HEK293 (cell line): ENCODE results near the gene RTRAF.

Experiments used
- FEZF1 ChIP-seq: fragments of 450-650 bp; formaldehyde crosslinking; IDR thresholded peaks from 2 replicates; pipeline ENCODE4 v1.5.1; 2016; ENCODE audit warnings: missing biosample characterization, missing genetic modification characterization
- KLF1 ChIP-seq: fragments of 450-650 bp; formaldehyde crosslinking; IDR thresholded peaks from 2 replicates; pipeline ENCODE4 v1.5.1; 2016; ENCODE audit warnings: missing biosample characterization, missing genetic modification characterization
- SP2 ChIP-seq: fragments of 450-650 bp; formaldehyde crosslinking; IDR thresholded peaks from 2 replicates; pipeline ENCODE4 v1.5.1; 2016; ENCODE audit warnings: missing biosample characterization, missing genetic modification characterization
- TCF7L2 ChIP-seq: IDR thresholded peaks from 2 replicates; pipeline ENCODE4 v1.6.1; 2011; ENCODE audit warnings: low read depth, mild to moderate bottlenecking, inconsistent platforms, low read length, moderate library complexity, borderline replicate concordance
- ZFP37 ChIP-seq: fragments of 450-650 bp; formaldehyde crosslinking; IDR thresholded peaks from 2 replicates; pipeline ENCODE4 v1.5.1; 2016; ENCODE audit warnings: missing biosample characterization, missing genetic modification characterization
- ZNF24 ChIP-seq: fragments of 450-650 bp; formaldehyde crosslinking; IDR thresholded peaks from 2 replicates; pipeline ENCODE4 v1.5.1; 2016; ENCODE audit warnings: missing biosample characterization, missing genetic modification characterization
- ZNF48 ChIP-seq: fragments of 450-650 bp; formaldehyde crosslinking; IDR thresholded peaks from 2 replicates; pipeline ENCODE4 v1.5.1; 2016; ENCODE audit warnings: missing biosample characterization, missing genetic modification characterization
- ZNF558 ChIP-seq: fragments of 450-650 bp; formaldehyde crosslinking; IDR thresholded peaks from 2 replicates; pipeline ENCODE4 v1.5.1; 2016; ENCODE audit warnings: missing biosample characterization, missing genetic modification characterization
- ZNF768 ChIP-seq: fragments of 450-650 bp; formaldehyde crosslinking; IDR thresholded peaks from 2 replicates; pipeline ENCODE4 v1.5.1; 2018; ENCODE audit warnings: missing biosample characterization, mild to moderate bottlenecking, missing genetic modification characterization
- ZNF843 ChIP-seq: fragments of 450-650 bp; formaldehyde crosslinking; IDR thresholded peaks from 2 replicates; pipeline ENCODE4 v1.5.1; 2016; ENCODE audit warnings: missing biosample characterization, missing genetic modification characterization
- TF ChIP-seq, protein P1 (sequence below): fragments of 450-650 bp; formaldehyde crosslinking; IDR thresholded peaks from 2 replicates; pipeline ENCODE4 v1.5.1; 2016; ENCODE audit warnings: missing biosample characterization, missing genetic modification characterization
- TF ChIP-seq, protein P2 (sequence below): sonication (generic); formaldehyde crosslinking; IDR thresholded peaks from 2 replicates; pipeline ENCODE4 v1.8.1; 2022; ENCODE audit warnings: mild to moderate bottlenecking, moderate library complexity, missing genetic modification reagents
- TF ChIP-seq, protein P3 (sequence below): fragments of 450-650 bp; formaldehyde crosslinking; IDR thresholded peaks from 2 replicates; pipeline ENCODE4 v1.5.1; 2016; ENCODE audit warnings: missing biosample characterization, missing genetic modification characterization, borderline replicate concordance
- TF ChIP-seq, protein P4 (sequence below): fragments of 450-650 bp; formaldehyde crosslinking; IDR thresholded peaks from 2 replicates; pipeline ENCODE4 v1.5.1; 2016; ENCODE audit warnings: missing biosample characterization, missing genetic modification characterization

DNA sequence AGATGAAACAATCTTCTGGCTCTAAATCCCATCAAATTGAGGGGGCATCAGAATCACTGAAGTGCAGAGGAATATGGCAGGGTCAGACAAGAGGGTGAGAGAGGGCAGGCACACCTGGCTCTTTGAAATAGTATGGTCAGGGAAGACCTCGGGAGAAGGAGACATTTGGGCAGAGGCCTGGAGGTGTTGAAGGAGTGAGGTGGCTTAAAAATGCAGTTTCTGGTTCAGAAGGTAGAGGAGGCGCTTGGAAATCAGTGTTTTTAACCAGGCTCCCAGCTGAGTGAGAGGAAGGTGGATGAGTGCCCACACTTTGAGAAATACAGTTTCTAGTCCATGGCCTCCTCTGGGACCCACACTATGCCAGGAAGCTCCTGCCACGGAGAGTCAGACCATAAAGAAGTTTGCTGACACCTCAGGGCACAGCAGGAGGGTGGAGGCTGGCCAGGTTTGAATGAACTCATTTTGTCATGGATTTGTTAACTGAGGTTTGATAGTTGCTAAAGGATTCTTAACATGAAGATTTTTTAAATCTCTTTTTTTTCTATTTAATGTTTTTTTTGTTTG is 59.4 kb downstream of the RTRAF start:
- TF ChIP-seq SP2 (tag by site-specific recombination) (no peak), ZNF843 (no peak), ZNF48 (tag by site-specific recombination) (no peak), ZNF558 (tag by site-specific recombination) (no peak), TCF7L2 (no peak), KLF1 (tag by site-specific recombination) (no peak), ZNF768 (no peak), ZFP37 (no peak), FEZF1 (tag by site-specific recombination) (no peak), ZNF24 (tag by site-specific recombination) (no peak)
- TF ChIP-seq, protein P1, sequence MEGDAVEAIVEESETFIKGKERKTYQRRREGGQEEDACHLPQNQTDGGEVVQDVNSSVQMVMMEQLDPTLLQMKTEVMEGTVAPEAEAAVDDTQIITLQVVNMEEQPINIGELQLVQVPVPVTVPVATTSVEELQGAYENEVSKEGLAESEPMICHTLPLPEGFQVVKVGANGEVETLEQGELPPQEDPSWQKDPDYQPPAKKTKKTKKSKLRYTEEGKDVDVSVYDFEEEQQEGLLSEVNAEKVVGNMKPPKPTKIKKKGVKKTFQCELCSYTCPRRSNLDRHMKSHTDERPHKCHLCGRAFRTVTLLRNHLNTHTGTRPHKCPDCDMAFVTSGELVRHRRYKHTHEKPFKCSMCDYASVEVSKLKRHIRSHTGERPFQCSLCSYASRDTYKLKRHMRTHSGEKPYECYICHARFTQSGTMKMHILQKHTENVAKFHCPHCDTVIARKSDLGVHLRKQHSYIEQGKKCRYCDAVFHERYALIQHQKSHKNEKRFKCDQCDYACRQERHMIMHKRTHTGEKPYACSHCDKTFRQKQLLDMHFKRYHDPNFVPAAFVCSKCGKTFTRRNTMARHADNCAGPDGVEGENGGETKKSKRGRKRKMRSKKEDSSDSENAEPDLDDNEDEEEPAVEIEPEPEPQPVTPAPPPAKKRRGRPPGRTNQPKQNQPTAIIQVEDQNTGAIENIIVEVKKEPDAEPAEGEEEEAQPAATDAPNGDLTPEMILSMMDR = no peak
- TF ChIP-seq, protein P2, sequence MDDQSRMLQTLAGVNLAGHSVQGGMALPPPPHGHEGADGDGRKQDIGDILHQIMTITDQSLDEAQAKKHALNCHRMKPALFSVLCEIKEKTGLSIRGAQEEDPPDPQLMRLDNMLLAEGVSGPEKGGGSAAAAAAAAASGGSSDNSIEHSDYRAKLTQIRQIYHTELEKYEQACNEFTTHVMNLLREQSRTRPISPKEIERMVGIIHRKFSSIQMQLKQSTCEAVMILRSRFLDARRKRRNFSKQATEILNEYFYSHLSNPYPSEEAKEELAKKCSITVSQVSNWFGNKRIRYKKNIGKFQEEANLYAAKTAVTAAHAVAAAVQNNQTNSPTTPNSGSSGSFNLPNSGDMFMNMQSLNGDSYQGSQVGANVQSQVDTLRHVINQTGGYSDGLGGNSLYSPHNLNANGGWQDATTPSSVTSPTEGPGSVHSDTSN = no peak
- TF ChIP-seq, protein P3, sequence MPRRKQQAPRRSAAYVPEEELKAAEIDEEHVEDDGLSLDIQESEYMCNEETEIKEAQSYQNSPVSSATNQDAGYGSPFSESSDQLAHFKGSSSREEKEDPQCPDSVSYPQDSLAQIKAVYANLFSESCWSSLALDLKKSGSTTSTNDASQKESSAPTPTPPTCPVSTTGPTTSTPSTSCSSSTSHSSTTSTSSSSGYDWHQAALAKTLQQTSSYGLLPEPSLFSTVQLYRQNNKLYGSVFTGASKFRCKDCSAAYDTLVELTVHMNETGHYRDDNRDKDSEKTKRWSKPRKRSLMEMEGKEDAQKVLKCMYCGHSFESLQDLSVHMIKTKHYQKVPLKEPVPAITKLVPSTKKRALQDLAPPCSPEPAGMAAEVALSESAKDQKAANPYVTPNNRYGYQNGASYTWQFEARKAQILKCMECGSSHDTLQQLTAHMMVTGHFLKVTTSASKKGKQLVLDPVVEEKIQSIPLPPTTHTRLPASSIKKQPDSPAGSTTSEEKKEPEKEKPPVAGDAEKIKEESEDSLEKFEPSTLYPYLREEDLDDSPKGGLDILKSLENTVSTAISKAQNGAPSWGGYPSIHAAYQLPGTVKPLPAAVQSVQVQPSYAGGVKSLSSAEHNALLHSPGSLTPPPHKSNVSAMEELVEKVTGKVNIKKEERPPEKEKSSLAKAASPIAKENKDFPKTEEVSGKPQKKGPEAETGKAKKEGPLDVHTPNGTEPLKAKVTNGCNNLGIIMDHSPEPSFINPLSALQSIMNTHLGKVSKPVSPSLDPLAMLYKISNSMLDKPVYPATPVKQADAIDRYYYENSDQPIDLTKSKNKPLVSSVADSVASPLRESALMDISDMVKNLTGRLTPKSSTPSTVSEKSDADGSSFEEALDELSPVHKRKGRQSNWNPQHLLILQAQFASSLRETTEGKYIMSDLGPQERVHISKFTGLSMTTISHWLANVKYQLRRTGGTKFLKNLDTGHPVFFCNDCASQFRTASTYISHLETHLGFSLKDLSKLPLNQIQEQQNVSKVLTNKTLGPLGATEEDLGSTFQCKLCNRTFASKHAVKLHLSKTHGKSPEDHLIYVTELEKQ (tag by site-specific recombination) = no peak
- TF ChIP-seq, protein P4, sequence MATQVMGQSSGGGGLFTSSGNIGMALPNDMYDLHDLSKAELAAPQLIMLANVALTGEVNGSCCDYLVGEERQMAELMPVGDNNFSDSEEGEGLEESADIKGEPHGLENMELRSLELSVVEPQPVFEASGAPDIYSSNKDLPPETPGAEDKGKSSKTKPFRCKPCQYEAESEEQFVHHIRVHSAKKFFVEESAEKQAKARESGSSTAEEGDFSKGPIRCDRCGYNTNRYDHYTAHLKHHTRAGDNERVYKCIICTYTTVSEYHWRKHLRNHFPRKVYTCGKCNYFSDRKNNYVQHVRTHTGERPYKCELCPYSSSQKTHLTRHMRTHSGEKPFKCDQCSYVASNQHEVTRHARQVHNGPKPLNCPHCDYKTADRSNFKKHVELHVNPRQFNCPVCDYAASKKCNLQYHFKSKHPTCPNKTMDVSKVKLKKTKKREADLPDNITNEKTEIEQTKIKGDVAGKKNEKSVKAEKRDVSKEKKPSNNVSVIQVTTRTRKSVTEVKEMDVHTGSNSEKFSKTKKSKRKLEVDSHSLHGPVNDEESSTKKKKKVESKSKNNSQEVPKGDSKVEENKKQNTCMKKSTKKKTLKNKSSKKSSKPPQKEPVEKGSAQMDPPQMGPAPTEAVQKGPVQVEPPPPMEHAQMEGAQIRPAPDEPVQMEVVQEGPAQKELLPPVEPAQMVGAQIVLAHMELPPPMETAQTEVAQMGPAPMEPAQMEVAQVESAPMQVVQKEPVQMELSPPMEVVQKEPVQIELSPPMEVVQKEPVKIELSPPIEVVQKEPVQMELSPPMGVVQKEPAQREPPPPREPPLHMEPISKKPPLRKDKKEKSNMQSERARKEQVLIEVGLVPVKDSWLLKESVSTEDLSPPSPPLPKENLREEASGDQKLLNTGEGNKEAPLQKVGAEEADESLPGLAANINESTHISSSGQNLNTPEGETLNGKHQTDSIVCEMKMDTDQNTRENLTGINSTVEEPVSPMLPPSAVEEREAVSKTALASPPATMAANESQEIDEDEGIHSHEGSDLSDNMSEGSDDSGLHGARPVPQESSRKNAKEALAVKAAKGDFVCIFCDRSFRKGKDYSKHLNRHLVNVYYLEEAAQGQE = no peak
